SKM-1 (cell line): Measurements from ENCODE around the gene ARHGEF4.

Experiments
- DNase-seq: peaks from one replicate; lab custom pipeline; 2025; ENCODE audit not compliant: unreplicated experiment; lab: John Stamatoyannopoulos, UW

ARHGEF4 gene

GRCh38 chr2:130849896-130850787 lies 13.4 kb downstream of the ARHGEF4 start:
- DNase-seq, result no peak

GRCh38 chr2:130850788-130851623 lies 14.3 kb downstream of the ARHGEF4 start:
- no peak for DNase-seq

GRCh38 chr2:130851624-130852382 lies 15.1 kb downstream of the ARHGEF4 start:
- DNase-seq, result no peak

- DNase-seq, result no peak
Measured at GRCh38 chr2:130852521-130853115, 15.9 kb downstream of the ARHGEF4 start.

GRCh38 chr2:130853391-130853790 lies 16.7 kb downstream of the ARHGEF4 start:
- no peak for DNase-seq

- no peak for DNase-seq
Measured at GRCh38 chr2:130854301-130854700, 17.6 kb downstream of the ARHGEF4 start.

GRCh38 chr2:130864830-130865800 lies 28.4 kb downstream of the ARHGEF4 start:
- peak; percentile 71 for DNase-seq

- DNase-seq, result no peak
Measured at GRCh38 chr2:130869441-130870160, 32.9 kb downstream of the ARHGEF4 start.

GRCh38 chr2:130870161-130870485 lies 33.4 kb downstream of the ARHGEF4 start:
- DNase-seq, result no peak

- DNase-seq, result no peak
Measured at GRCh38 chr2:130870779-130871178, 34.1 kb downstream of the ARHGEF4 start.

GRCh38 chr2:130871843-130872740 lies 35.4 kb downstream of the ARHGEF4 start:
- no peak for DNase-seq

GRCh38 chr2:130872741-130873125 lies 36.0 kb downstream of the ARHGEF4 start:
- DNase-seq, result no peak

GRCh38 chr2:130873700-130874346 lies 37.1 kb downstream of the ARHGEF4 start:
- peak; percentile 63 for DNase-seq

- DNase-seq, result no peak
Measured at GRCh38 chr2:130874512-130874911, 37.8 kb downstream of the ARHGEF4 start.

- no peak for DNase-seq
Measured at GRCh38 chr2:130875935-130876334, 39.2 kb downstream of the ARHGEF4 start.

GRCh38 chr2:130877258-130877657 lies 40.5 kb downstream of the ARHGEF4 start:
- DNase-seq, result no peak

- DNase-seq, result no peak
Measured at GRCh38 chr2:130878316-130878715, 41.6 kb downstream of the ARHGEF4 start.

- no peak for DNase-seq
Measured at GRCh38 chr2:130878933-130879332, 42.2 kb downstream of the ARHGEF4 start.
